ENCODE measurements around the gene SLC5A12.

Gene SLC5A12

GRCh38 chr11:26741036-26741435 lies 19.2 kb upstream of the SLC5A12 start:
- H3K27ac ChIP-seq (replicated peaks), result no peak overlapping the region
- H3K4me3 ChIP-seq (replicated peaks; ENCODE audit: insufficient read depth, low read length), result no peak overlapping the region
- DNase-seq (ENCODE audit: low read depth in 1 of 2, low spot score in 1 of 2), result no peak
- no peaks in the 10 kb centered on the region for H3K27me3 ChIP-seq (ENCODE audit: insufficient read depth, poor library complexity, severe bottlenecking)
- TF ChIP-seq GABPA (IDR thresholded peaks at IDR 0.05; ENCODE audit: low read depth) (no peak), CTCF (IDR thresholded peaks at IDR 0.05; ENCODE audit: insufficient read depth, low read length) (no peak), REST (IDR thresholded peaks at IDR 0.05; ENCODE audit: insufficient replicate concordance, low read depth) (no peak), SPI1 (IDR thresholded peaks at IDR 0.05; ENCODE audit: borderline replicate concordance, low read depth) (no peak), POLR2AphosphoS5 (IDR thresholded peaks at IDR 0.05; ENCODE audit: low read depth) (no peak)

- no peaks in the 10 kb centered on the region for H3K27me3 ChIP-seq (ENCODE audit: insufficient read depth, poor library complexity, severe bottlenecking)
- no peak for TF ChIP-seq CTCF (IDR thresholded peaks at IDR 0.05; ENCODE audit: insufficient read depth, low read length)
- TF ChIP-seq GABPA (IDR thresholded peaks at IDR 0.05; ENCODE audit: low read depth), result no peak
- TF ChIP-seq REST (IDR thresholded peaks at IDR 0.05; ENCODE audit: insufficient replicate concordance, low read depth), result no peak
- TF ChIP-seq POLR2AphosphoS5 (IDR thresholded peaks at IDR 0.05; ENCODE audit: low read depth), result no peak
- no peak for TF ChIP-seq SPI1 (IDR thresholded peaks at IDR 0.05; ENCODE audit: borderline replicate concordance, low read depth)
- DNase-seq (ENCODE audit: low read depth in 1 of 2, low spot score in 1 of 2), result no peak
- no peak overlapping the region for H3K27ac ChIP-seq (replicated peaks)
- H3K4me3 ChIP-seq (replicated peaks; ENCODE audit: insufficient read depth, low read length), result no peak overlapping the region
Measured at GRCh38 chr11:26739366-26740073, 17.7 kb upstream of the SLC5A12 start.

GRCh38 chr11:26734691-26735090 lies 12.8 kb upstream of the SLC5A12 start:
- Histone ChIP-seq H3K4me3 (replicated peaks; ENCODE audit: insufficient read depth, low read length) (no peak overlapping the region), H3K27me3 (ENCODE audit: insufficient read depth, poor library complexity, severe bottlenecking) (no peaks in the 10 kb centered on the region), H3K27ac (replicated peaks) (no peak overlapping the region)
- TF ChIP-seq REST (IDR thresholded peaks at IDR 0.05; ENCODE audit: insufficient replicate concordance, low read depth) (no peak), CTCF (IDR thresholded peaks at IDR 0.05; ENCODE audit: insufficient read depth, low read length) (no peak), GABPA (IDR thresholded peaks at IDR 0.05; ENCODE audit: low read depth) (no peak), SPI1 (IDR thresholded peaks at IDR 0.05; ENCODE audit: borderline replicate concordance, low read depth) (no peak), POLR2AphosphoS5 (IDR thresholded peaks at IDR 0.05; ENCODE audit: low read depth) (no peak)
- no peak for DNase-seq (ENCODE audit: low read depth in 1 of 2, low spot score in 1 of 2)

Data from HL-60 (cell line).